Stimulated activated CD8-positive, alpha-beta memory T cell treated with anti-CD3 and anti-CD28 coated beads, Interleukin-15, amount 100 ng/mL, for 4 hours (primary cell): ENCODE measurements around the gene ARL11.
"Not testable (repeated sequence)": the region's sequence is repeated elsewhere in the genome, so short reads cannot be mapped to it uniquely, and the experiment has no call there.

Experiments used
- DNase-seq, 2 donors: peaks; one replicate each; pipeline ENCODE4 v3.0.0-alpha.2; 2020; ENCODE audit warnings: low read depth in 2 of 2

The ARL11 gene

GRCh38 chr13:49627831-49628652 is at the start of gene ARL11:
Gene ARL11 (plus strand): TSS chr13:49628507. CDS start chr13:49630448, 1,941 bp downstream.
- peak in 1 of 2 donors; percentile 19 for DNase-seq

- no peak for DNase-seq
Measured at GRCh38 chr13:49579501-49579900, 48.8 kb upstream of the ARL11 start.

GRCh38 chr13:49580980-49581680 is 47.2 kb upstream of the ARL11 start:
- no peak for DNase-seq

GRCh38 chr13:49584771-49585182 is 43.5 kb upstream of the ARL11 start:
- no peak for DNase-seq

GRCh38 chr13:49585220-49586157 is 42.8 kb upstream of the ARL11 start, which contains the start of gene RCBTB1:
Gene RCBTB1 (minus strand): TSS chr13:49585558. CDS start chr13:49567279, 18,279 bp downstream.
- peak; percentile 26 to 51 for DNase-seq

- DNase-seq: no peak
Measured at GRCh38 chr13:49586717-49587116, 41.6 kb upstream of the ARL11 start.

- DNase-seq: no peak
Measured at GRCh38 chr13:49587311-49587847, 40.9 kb upstream of the ARL11 start.

- not testable (repeated sequence) for DNase-seq
Measured at GRCh38 chr13:49590714-49591113, 37.6 kb upstream of the ARL11 start.

GRCh38 chr13:49593876-49594275 is 34.4 kb upstream of the ARL11 start:
- DNase-seq: not testable (repeated sequence)

GRCh38 chr13:49594576-49594975 is 33.7 kb upstream of the ARL11 start:
- DNase-seq: no peak

GRCh38 chr13:49596221-49596620 is 32.1 kb upstream of the ARL11 start:
- DNase-seq: no peak

- DNase-seq: no peak
Measured at GRCh38 chr13:49597043-49597641, 31.2 kb upstream of the ARL11 start.

GRCh38 chr13:49602005-49602404 is 26.3 kb upstream of the ARL11 start:
- DNase-seq: no peak

GRCh38 chr13:49602615-49603014 is 25.7 kb upstream of the ARL11 start:
- DNase-seq: not testable (repeated sequence)

GRCh38 chr13:49604570-49604969 is 23.7 kb upstream of the ARL11 start:
- no peak for DNase-seq

- peak; percentile 50 to 63 for DNase-seq
Measured at GRCh38 chr13:49606747-49607648, 21.3 kb upstream of the ARL11 start.

- DNase-seq: no peak
Measured at GRCh38 chr13:49607761-49608160, 20.5 kb upstream of the ARL11 start.

GRCh38 chr13:49608651-49609331 is 19.5 kb upstream of the ARL11 start:
- no peak for DNase-seq

GRCh38 chr13:49610176-49610575 is 18.1 kb upstream of the ARL11 start:
- no peak for DNase-seq
